ENCODE measurements around the gene DYNLT2B. TPM values are rescaled to one million over a fixed set of nuclear protein-coding genes. Genes with fewer than 3 reads are reported as not detected.

The DYNLT2B gene
- total RNA-seq, 1 experiment from 2014 or later, result 28.4 TPM

Other genes starting within 250 kb of the DYNLT2B start
- 152 and 172 TPM in 2 replicates for gene TFRC, start 236.2 kb downstream of the DYNLT2B start, total RNA-seq (2014; rRNA removed; shearing (Covaris generic); ENCODE audit: low replicate concordance)
- gene ZDHHC19, start 106.8 kb downstream of the DYNLT2B start, total RNA-seq (2014; rRNA removed; shearing (Covaris generic); ENCODE audit: low replicate concordance), result not detected in 2 replicates
- not detected in 2 replicates for gene SLC51A, start 101.7 kb downstream of the DYNLT2B start, total RNA-seq (2014; rRNA removed; shearing (Covaris generic); ENCODE audit: low replicate concordance)
- 20.6 and 43.5 TPM in 2 replicates for gene PCYT1A, start 30.5 kb downstream of the DYNLT2B start, total RNA-seq (2014; rRNA removed; shearing (Covaris generic); ENCODE audit: low replicate concordance)
- gene TM4SF19, start 20.1 kb upstream of the DYNLT2B start, total RNA-seq (2014; rRNA removed; shearing (Covaris generic); ENCODE audit: low replicate concordance), result 15.0 and 53.3 TPM in 2 replicates
- 9.9 and 12.1 TPM in 2 replicates for gene UBXN7, start 114.2 kb upstream of the DYNLT2B start, total RNA-seq (2014; rRNA removed; shearing (Covaris generic); ENCODE audit: low replicate concordance)
- gene RNF168, start 185.5 kb upstream of the DYNLT2B start, total RNA-seq (2014; rRNA removed; shearing (Covaris generic); ENCODE audit: low replicate concordance), result 4.8 and 5.4 TPM in 2 replicates
- gene SMCO1, start 197.1 kb upstream of the DYNLT2B start, total RNA-seq (2014; rRNA removed; shearing (Covaris generic); ENCODE audit: low replicate concordance), result not detected in 2 replicates

Measured in Caki2 (cell line).